ENCODE measurements around the gene AKR1D1. TPM values are rescaled to one million over a fixed set of nuclear protein-coding genes. Genes with fewer than 3 reads are reported as not detected.

AKR1D1 gene
- total and polyA plus RNA-seq, 2 donors (not counting 3 experiments of a cell fraction or from before 2014, with no cell fraction given) = not detected

DNA sequence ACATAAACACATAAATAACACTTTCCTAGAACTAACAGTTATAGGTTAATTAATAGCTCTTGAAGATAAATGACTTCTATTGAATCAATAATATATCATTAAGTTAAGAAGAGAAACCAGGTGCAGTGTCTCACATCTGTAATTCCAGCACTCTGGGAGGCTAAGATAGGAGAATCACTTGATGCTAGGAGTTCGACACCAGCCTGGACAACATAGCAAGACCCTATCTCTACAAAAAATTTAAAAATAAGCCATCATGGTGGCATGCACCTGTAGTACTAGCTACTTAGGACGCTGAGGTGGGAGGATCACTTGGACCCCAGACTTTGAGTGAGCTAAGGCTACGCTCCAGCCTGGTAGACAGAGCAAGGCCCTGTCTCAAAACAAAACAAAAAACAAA lies 38.8 kb downstream of the AKR1D1 start:
- TF ChIP-seq MYC (IDR thresholded peaks at IDR 0.05; ENCODE audit: low read depth, low read length) = no peak
- TF ChIP-seq GATA2 (IDR thresholded peaks at IDR 0.05; ENCODE audit: insufficient read depth, insufficient read length, low read depth, low read length) = no peak
- no peak for TF ChIP-seq POLR2A (IDR thresholded peaks at IDR 0.05; ENCODE audit: low read depth, low read length)
- no peak for TF ChIP-seq POLR2AphosphoS5 (IDR thresholded peaks at IDR 0.05; ENCODE audit: insufficient read depth, low read depth, low read length)
- TF ChIP-seq FOS (IDR thresholded peaks at IDR 0.05; ENCODE audit: borderline replicate concordance, insufficient read depth, low read length) = no peak
- no peak for TF ChIP-seq EZH2 (IDR thresholded peaks at IDR 0.05; ENCODE audit: borderline replicate concordance, low read depth, low read length, severe bottlenecking)
- TF ChIP-seq JUN (IDR thresholded peaks at IDR 0.05; ENCODE audit: borderline replicate concordance, insufficient read depth, insufficient read length, low read depth) = no peak
- TF ChIP-seq, protein P1, sequence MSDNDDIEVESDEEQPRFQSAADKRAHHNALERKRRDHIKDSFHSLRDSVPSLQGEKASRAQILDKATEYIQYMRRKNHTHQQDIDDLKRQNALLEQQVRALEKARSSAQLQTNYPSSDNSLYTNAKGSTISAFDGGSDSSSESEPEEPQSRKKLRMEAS (IDR thresholded peaks at IDR 0.05; ENCODE audit: insufficient read depth, insufficient read length) = no peak
- TF ChIP-seq, protein P2, sequence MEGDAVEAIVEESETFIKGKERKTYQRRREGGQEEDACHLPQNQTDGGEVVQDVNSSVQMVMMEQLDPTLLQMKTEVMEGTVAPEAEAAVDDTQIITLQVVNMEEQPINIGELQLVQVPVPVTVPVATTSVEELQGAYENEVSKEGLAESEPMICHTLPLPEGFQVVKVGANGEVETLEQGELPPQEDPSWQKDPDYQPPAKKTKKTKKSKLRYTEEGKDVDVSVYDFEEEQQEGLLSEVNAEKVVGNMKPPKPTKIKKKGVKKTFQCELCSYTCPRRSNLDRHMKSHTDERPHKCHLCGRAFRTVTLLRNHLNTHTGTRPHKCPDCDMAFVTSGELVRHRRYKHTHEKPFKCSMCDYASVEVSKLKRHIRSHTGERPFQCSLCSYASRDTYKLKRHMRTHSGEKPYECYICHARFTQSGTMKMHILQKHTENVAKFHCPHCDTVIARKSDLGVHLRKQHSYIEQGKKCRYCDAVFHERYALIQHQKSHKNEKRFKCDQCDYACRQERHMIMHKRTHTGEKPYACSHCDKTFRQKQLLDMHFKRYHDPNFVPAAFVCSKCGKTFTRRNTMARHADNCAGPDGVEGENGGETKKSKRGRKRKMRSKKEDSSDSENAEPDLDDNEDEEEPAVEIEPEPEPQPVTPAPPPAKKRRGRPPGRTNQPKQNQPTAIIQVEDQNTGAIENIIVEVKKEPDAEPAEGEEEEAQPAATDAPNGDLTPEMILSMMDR (IDR thresholded peaks at IDR 0.05; ENCODE audit: extremely low read depth in 1 of 2, insufficient read depth in 1 of 2, low read depth in 1 of 2, low read length in 2 of 2) = no peak
- ChIA-PET POLR2A (no interaction called here), CTCF (no interaction called here)
- dilution Hi-C loops (cut with MboI; ENCODE audit: extremely low pct_ligation_motif_present, low sequenced_read_pairs) = no loop called here
- no peak overlapping the region for H3K4me3 ChIP-seq (replicated peaks in 1 of 3; ENCODE audit: insufficient read depth in 1 of 3, low read depth in 1 of 3, low read length in 3 of 3)
- H3K79me2 ChIP-seq (ENCODE audit: control insufficient read depth, insufficient read depth, low read length) = no peaks in the 10 kb centered on the region
- no peaks in the 10 kb centered on the region for H3K27me3 ChIP-seq (ENCODE audit: control insufficient read depth in 2 of 2, insufficient read depth in 2 of 2, low read length in 2 of 2)
- no TSS peak for BruUV-seq (replicated peaks)
- intact Hi-C loops (cut with micrococcal nuclease) = no loop called here
- H3K27ac ChIP-seq (ENCODE audit: insufficient read depth, low read depth, low read length) = no peak overlapping the region
- no peaks in the 10 kb centered on the region for H3K36me3 ChIP-seq (ENCODE audit: control insufficient read depth in 2 of 2, extremely low read depth in 1 of 2, insufficient read depth in 2 of 2, low read length in 2 of 2)
- no peak overlapping the region for H2AFZ ChIP-seq (ENCODE audit: low read depth, low read length)
- no peaks in the 10 kb centered on the region for H3K9me3 ChIP-seq (replicated peaks; ENCODE audit: control insufficient read depth, insufficient read depth, low read length)
- H3K4me2 ChIP-seq (ENCODE audit: insufficient read depth, low read length) = no peak overlapping the region
- H3K9ac ChIP-seq (replicated peaks; ENCODE audit: extremely low read depth, insufficient read depth, low read length) = no peak overlapping the region
- no peaks in the 10 kb centered on the region for H3K9me1 ChIP-seq (replicated peaks; ENCODE audit: control insufficient read depth, extremely low read depth, insufficient read depth, low read length)
- no peak for DNase-seq (ENCODE audit: low read depth, low spot score)
- FAIRE-seq = no peak
- no peaks in the 10 kb centered on the region for H4K20me1 ChIP-seq (replicated peaks; ENCODE audit: control insufficient read depth, extremely low read depth, insufficient read depth, low read length)
- H3K4me1 ChIP-seq (ENCODE audit: control insufficient read depth, extremely low read depth, insufficient read depth, low read length) = no peaks in the 10 kb centered on the region
